K562 (cell line): ENCODE results near the gene PAF1. TPM values are rescaled to one million over a fixed set of nuclear protein-coding genes. Genes with fewer than 3 reads are reported as not detected.

Experiments
- ATF1 ChIP-seq, 2 experiments: fragments of 450-650 bp in 1 of 2; IDR thresholded peaks; 2 replicates each; pipeline ENCODE4 v1.6.1; 2016; ENCODE audit warnings: missing compliant biosample characterization in 1 of 2, missing genetic modification characterization in 1 of 2
- BRD4 ChIP-seq: fragments of 200-600 bp; sonication (generic); IDR thresholded peaks from 2 replicates; pipeline ENCODE4 v1.6.1; 2017; ENCODE audit warnings: inconsistent platforms
- ELF2 ChIP-seq: fragments of 250-450 bp; sonication (Bioruptor Pico); IDR thresholded peaks from 2 replicates; pipeline ENCODE4 v1.5.0; 2021; ENCODE audit warnings: mild to moderate bottlenecking
- HDAC6 ChIP-seq: IDR thresholded peaks from 2 replicates; pipeline ENCODE4 v1.6.1; 2012; ENCODE audit warnings: low read depth, mild to moderate bottlenecking, control low read depth, inconsistent platforms, low read length, moderate library complexity
- KLF1 ChIP-seq: fragments of 450-650 bp; IDR thresholded peaks from 2 replicates; pipeline ENCODE4 v1.6.1; 2016; ENCODE audit warnings: missing genetic modification characterization, missing compliant biosample characterization
- MBD1 ChIP-seq: fragments of 250-450 bp; sonication (Bioruptor Pico); IDR thresholded peaks from 2 replicates; pipeline ENCODE4 v1.8.0; 2022; ENCODE audit warnings: inconsistent platforms
- NCOA4 ChIP-seq: fragments of 450-650 bp; IDR thresholded peaks from 2 replicates; pipeline ENCODE4 v1.6.1; 2018; ENCODE audit warnings: mild to moderate bottlenecking; ENCODE audit not compliant: partially characterized antibody
- NR2F6 ChIP-seq: fragments of 450-650 bp; formaldehyde crosslinking; IDR thresholded peaks from 2 replicates; pipeline ENCODE4 v1.4.0; 2020; ENCODE audit warnings: mild to moderate bottlenecking
- POLR3G ChIP-seq: IDR thresholded peaks from 2 replicates; pipeline ENCODE4 v1.6.1; 2011; ENCODE audit not compliant: insufficient read length, insufficient replicate concordance; ENCODE audit errors: extremely low read depth
- SMARCB1 ChIP-seq: IDR thresholded peaks from 2 replicates; pipeline ENCODE4 v1.6.1; 2011; ENCODE audit warnings: improper control_type of control experiment, low read depth; ENCODE audit not compliant: insufficient read length
- TAF15 ChIP-seq: fragments of 200-400 bp; formaldehyde crosslinking; IDR thresholded peaks from 2 replicates; pipeline ENCODE4 v1.6.1; 2017; ENCODE audit warnings: mild to moderate bottlenecking, low read depth, low read length, moderate library complexity
- TCF3 ChIP-seq: sonication (generic); formaldehyde crosslinking; IDR thresholded peaks from 2 replicates; pipeline ENCODE4 v1.4.0; 2020; ENCODE audit warnings: mild to moderate bottlenecking, missing genetic modification reagents
- YY1 ChIP-seq, 3 experiments: IDR thresholded peaks; 2 replicates each; pipeline ENCODE4 v1.6.1; 2011; ENCODE audit warnings: low read length in 2 of 3, mild to moderate bottlenecking in 2 of 3, moderate library complexity in 2 of 3, borderline replicate concordance in 1 of 3, control low read depth in 1 of 3, low read depth in 1 of 3; ENCODE audit not compliant: insufficient read depth in 3 of 3, insufficient replicate concordance in 2 of 3, control insufficient read depth in 1 of 3, insufficient read length in 1 of 3; ENCODE audit errors: extremely low read depth in 1 of 3
- ZEB2 ChIP-seq: fragments of 450-650 bp; IDR thresholded peaks from 2 replicates; pipeline ENCODE4 v1.6.1; 2016
- ZNF197 ChIP-seq: fragments of 200-800 bp; sonication (Bioruptor generic); IDR thresholded peaks from 2 replicates; pipeline ENCODE4 v1.6.1; 2016; ENCODE audit warnings: low read depth, missing genetic modification characterization, missing compliant biosample characterization
- ZNF316 ChIP-seq: fragments of 450-650 bp; IDR thresholded peaks from 2 replicates; pipeline ENCODE4 v1.6.1; 2016
- ZNF561 ChIP-seq: fragments of 450-650 bp; formaldehyde crosslinking; conservative IDR thresholded peaks from 2 replicates; pipeline ENCODE4 v1.4.0; 2020; ENCODE audit warnings: mild to moderate bottlenecking, moderate library complexity
- ZNF609 ChIP-seq: sonication (generic); formaldehyde crosslinking; IDR thresholded peaks from 2 replicates; pipeline ENCODE4 v1.8.1; 2023; ENCODE audit warnings: missing genetic modification reagents, mild to moderate bottlenecking, borderline replicate concordance
- polyA plus RNA-seq, 8 experiments: library from polyadenylated mRNA; depleted of rRNA in 4 of 8; stranded (reverse) in 5 of 8; unstranded in 3 of 8; fragments of >200 nt; fragmentation: Nextera tagmentation in 2 of 8; fragmentation: Illumina TruSeq in 1 of 8; extraction: Ambion mirVana in 2 of 8; extraction: Trizol in 1 of 8; gene quantifications; 2 replicates each; pipeline versions ENCODE4 v1.2.1 to v1.2.3, GENCODE V29; 2011 to 2014; ENCODE audit warnings: inconsistent platforms in 1 of 8, missing spikeins in 1 of 8
- total RNA-seq, 7 experiments: library from RNA; depleted of rRNA in 6 of 7; stranded (reverse); fragments of >200 nt in 6 of 7; fragmentation: Illumina TruSeq in 2 of 7; extraction: Trizol in 2 of 7; gene quantifications; 2 replicates each; pipeline versions ENCODE4 v1.2.1 to v1.2.3, GENCODE V29; 2011 to 2021; ENCODE audit warnings: low replicate concordance in 1 of 7
- TF ChIP-seq, protein P1 (sequence below): fragments of 250-450 bp; sonication (Bioruptor Pico); IDR thresholded peaks from 2 replicates; pipeline ENCODE4 v1.8.0; 2021; ENCODE audit warnings: moderate library complexity, mild to moderate bottlenecking, inconsistent platforms

Gene PAF1
- total and polyA plus RNA-seq, 9 of the 15 experiments (the other 6 are each of a cell fraction or from before 2014, with no cell fraction given), result 1.5 to 45.0 (median 33.8) TPM

GRCh38 chr19:39430675-39431593 is 40.0 kb upstream of the PAF1 start (continued):
- TF ChIP-seq, protein P1, sequence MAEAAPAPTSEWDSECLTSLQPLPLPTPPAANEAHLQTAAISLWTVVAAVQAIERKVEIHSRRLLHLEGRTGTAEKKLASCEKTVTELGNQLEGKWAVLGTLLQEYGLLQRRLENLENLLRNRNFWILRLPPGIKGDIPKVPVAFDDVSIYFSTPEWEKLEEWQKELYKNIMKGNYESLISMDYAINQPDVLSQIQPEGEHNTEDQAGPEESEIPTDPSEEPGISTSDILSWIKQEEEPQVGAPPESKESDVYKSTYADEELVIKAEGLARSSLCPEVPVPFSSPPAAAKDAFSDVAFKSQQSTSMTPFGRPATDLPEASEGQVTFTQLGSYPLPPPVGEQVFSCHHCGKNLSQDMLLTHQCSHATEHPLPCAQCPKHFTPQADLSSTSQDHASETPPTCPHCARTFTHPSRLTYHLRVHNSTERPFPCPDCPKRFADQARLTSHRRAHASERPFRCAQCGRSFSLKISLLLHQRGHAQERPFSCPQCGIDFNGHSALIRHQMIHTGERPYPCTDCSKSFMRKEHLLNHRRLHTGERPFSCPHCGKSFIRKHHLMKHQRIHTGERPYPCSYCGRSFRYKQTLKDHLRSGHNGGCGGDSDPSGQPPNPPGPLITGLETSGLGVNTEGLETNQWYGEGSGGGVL, result no peak
- no peak for TF ChIP-seq HDAC6
- no peak for TF ChIP-seq POLR3G
- TF ChIP-seq ZNF197 (CRISPR knock-in tag), result peak; percentile 31; the same call in 1 of the 2 replicates
- TF ChIP-seq TCF3 (CRISPR knock-in tag), result no peak
- TF ChIP-seq SMARCB1, result no peak
- no peak for TF ChIP-seq YY1 (IDR thresholded peaks at IDR 0.05; ENCODE audit: borderline replicate concordance in 1 of 3, control insufficient read depth in 1 of 3, extremely low read depth in 1 of 3, insufficient read depth in 3 of 3, insufficient read length in 1 of 3, insufficient replicate concordance in 2 of 3, low read depth in 1 of 3, low read length in 2 of 3)
- TF ChIP-seq NCOA4, result no peak
- TF ChIP-seq ZNF609 (CRISPR knock-in tag), result peak; percentile 54; the same call in 1 of the 2 replicates
- TF ChIP-seq BRD4, result no peak
- no peak for TF ChIP-seq KLF1 (tag)
- TF ChIP-seq NR2F6 (CRISPR knock-in tag), result no peak
- TF ChIP-seq ZNF561, result no peak
- TF ChIP-seq ELF2 (CRISPR knock-in tag), result 0 out of 2 replicates have a peak, but pooled peaks have one; percentile 29
- no peak for TF ChIP-seq TAF15
- TF ChIP-seq ZEB2, result no peak; the same call in 1 of the 2 replicates
- no peak for TF ChIP-seq ATF1 (CRISPR knock-in tag; IDR thresholded peaks at IDR 0.05)
- peak; percentile 95 for TF ChIP-seq ATF1 (tag; IDR thresholded peaks at IDR 0.05)
- peak; percentile 26; the same call in 1 of the 2 replicates for TF ChIP-seq ZNF316
- no peak for TF ChIP-seq MBD1 (CRISPR knock-in tag)
